BJ (cell line): Measurements from ENCODE around the gene SLC4A8. TPM values are rescaled to one million over a fixed set of nuclear protein-coding genes. Genes with fewer than 3 reads are reported as not detected.

ENCODE experiments used
- CTCF ChIA-PET: fragments of 350-600 bp; formaldehyde crosslinking; extraction: SDS; loops from one replicate; lab custom pipeline; 2021; ENCODE audit warnings: antibody characterized with exemption, inconsistent platforms; lab: Yijun Ruan, JAX
- POLR2A ChIA-PET: fragments of 300-600 bp; sonication (Branson Sonifier 250); formaldehyde crosslinking; extraction: SDS; loops from one replicate; lab custom pipeline; 2021; ENCODE audit warnings: antibody characterized with exemption; lab: Charles Lee
- DNase-seq: peaks from one replicate; pipeline ENCODE4 v3.0.0-alpha.2; 2011; ENCODE audit warnings: low read depth
- H3K27me3 ChIP-seq: 2 replicates; pipeline ENCODE4 v1.6.0; 2011; ENCODE audit warnings: low read length; ENCODE audit not compliant: control insufficient read depth, insufficient read depth
- H3K36me3 ChIP-seq: 2 replicates; pipeline ENCODE4 v1.5.1; 2011; ENCODE audit warnings: low read length; ENCODE audit not compliant: control insufficient read depth, insufficient read depth
- H3K4me3 ChIP-seq: 2 replicates; pipeline ENCODE4 v1.5.1; 2011; ENCODE audit warnings: low read depth, mild to moderate bottlenecking, control low read depth, low read length
- CTCF ChIP-seq: IDR thresholded peaks from 2 replicates; pipeline ENCODE4 v1.5.1; 2011; ENCODE audit warnings: low read depth, mild to moderate bottlenecking, control low read depth, inconsistent platforms, low read length, moderate library complexity; ENCODE audit not compliant: insufficient read depth
- polyA plus RNA-seq: library from polyadenylated mRNA; depleted of rRNA; stranded (reverse); fragments of >200 nt; gene quantifications from 2 replicates; pipeline ENCODE4 v1.2.3, GENCODE V29; 2011

Gene SLC4A8
- polyA plus RNA-seq, 1 experiment, result 4.9 TPM

GRCh38 chr12:51381226-51382079 is 43.2 kb upstream of the SLC4A8 start:
- TF ChIP-seq CTCF, result no peak
- Histone ChIP-seq H3K36me3 (peaks cover 18% of the 10 kb centered on the region), H3K4me3 (no peak overlapping the region), H3K27me3 (no peaks in the 10 kb centered on the region)
- ChIA-PET CTCF (interaction anchor here (0.8 to 1.6 kb wide), 2 partner anchors 9 to 40 kb away, joined by 3 to 4 read pairs; no protein-coding TSS in a partner anchor), POLR2A (no interaction called here)
- no peak for DNase-seq

GRCh38 chr12:51382173-51382572 is 42.5 kb upstream of the SLC4A8 start:
- no peak for DNase-seq
- H3K27me3 ChIP-seq, result no peaks in the 10 kb centered on the region
- peaks cover 13% of the 10 kb centered on the region for H3K36me3 ChIP-seq
- TF ChIP-seq CTCF, result no peak
- ChIA-PET CTCF (interaction anchor here (0.8 to 1.6 kb wide), 2 partner anchors 10 to 41 kb away, joined by 3 to 4 read pairs; no protein-coding TSS in a partner anchor), POLR2A (no interaction called here)
- H3K4me3 ChIP-seq, result no peak overlapping the region

DNA sequence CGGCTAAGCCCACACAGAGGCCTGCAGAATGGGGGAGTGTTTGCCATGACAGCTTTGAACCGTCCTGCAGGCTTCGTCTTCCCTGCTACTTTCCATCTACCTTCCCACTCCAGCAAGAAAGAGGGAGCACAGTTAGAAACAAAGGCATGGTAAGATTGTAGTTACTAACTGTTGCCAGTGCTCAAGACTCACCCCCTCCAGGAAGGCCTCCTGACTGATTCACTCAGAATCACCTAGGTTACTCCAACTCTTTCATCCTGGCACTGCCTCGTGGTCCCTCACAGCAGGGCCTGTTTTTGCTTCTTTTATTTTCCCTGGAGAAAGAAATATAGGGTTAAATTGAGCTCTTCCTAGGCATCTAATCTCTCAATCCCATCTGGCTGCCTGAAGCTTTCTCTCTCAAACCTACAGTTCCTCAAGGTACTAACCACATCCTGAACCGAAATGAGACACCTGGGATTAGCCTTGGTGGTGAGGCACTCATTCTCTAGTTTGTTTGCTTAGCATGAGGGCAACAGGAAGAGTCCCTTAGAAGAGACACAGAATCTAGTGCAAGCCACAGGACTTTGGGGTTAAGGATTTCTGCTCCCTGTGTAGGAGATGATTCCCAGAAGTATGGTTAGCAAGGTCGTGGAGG is 41.2 kb upstream of the SLC4A8 start:
- Histone ChIP-seq H3K36me3 (peaks cover 11% of the 10 kb centered on the region), H3K27me3 (no peaks in the 10 kb centered on the region), H3K4me3 (no peak overlapping the region)
- DNase-seq, result no peak
- TF ChIP-seq CTCF, result no peak
- CTCF ChIA-PET, result interaction anchor here (1.1 to 1.2 kb wide), 2 partner anchors 10 to 12 kb away, joined by 3 read pairs; no protein-coding TSS in a partner anchor
- POLR2A ChIA-PET, result interaction anchor here (0.5 kb wide), 1 partner anchor 1166 kb away, joined by 6 read pairs; no protein-coding TSS in a partner anchor

DNA sequence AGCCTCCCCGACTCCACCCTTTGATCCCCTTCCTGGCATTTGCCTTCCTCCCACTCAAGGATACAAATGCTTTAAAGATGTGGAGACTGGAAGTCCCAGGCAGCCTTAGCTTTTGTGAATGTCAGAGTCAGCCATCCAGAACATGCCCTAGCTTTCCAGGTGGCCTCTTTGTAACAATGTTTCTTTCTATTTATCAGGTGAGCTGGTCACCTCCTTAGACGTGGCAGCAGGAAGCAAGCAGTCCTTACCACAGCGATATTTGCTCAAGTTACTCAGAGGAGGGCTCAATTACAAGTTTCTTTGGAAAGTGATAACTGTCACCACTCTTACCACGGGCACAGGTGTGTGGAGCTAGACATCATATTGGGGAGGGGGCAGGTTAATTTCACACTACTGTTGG is 38.3 kb upstream of the SLC4A8 start:
- POLR2A ChIA-PET, result no interaction called here
- no peak for DNase-seq
- H3K36me3 ChIP-seq, result peaks cover 3% of the 10 kb centered on the region

More for the DNA sequence above, 38.3 kb upstream of the SLC4A8 start:
- no peak for TF ChIP-seq CTCF
- H3K27me3 ChIP-seq, result no peaks in the 10 kb centered on the region
- H3K4me3 ChIP-seq, result no peak overlapping the region
- CTCF ChIA-PET, result interaction anchor here (1.5 kb wide), 1 partner anchor 15 kb away, joined by 3 read pairs; no protein-coding TSS in a partner anchor
